DOHH2 (cell line): ENCODE measurements around the gene ELAC1.

ENCODE experiments used
- EZH2phosphoT487 ChIP-seq: fragments of 200-600 bp; sonication (generic); IDR thresholded peaks from 2 replicates; pipeline ENCODE4 v1.6.1; 2017; ENCODE audit warnings: borderline replicate concordance, mild to moderate bottlenecking, antibody characterized with exemption, low read length, moderate library complexity, mixed read lengths
- TF ChIP-seq, protein P1 (sequence below): fragments of 200-600 bp; sonication (generic); IDR thresholded peaks from one replicate; pipeline ENCODE4 v1.5.1; 2014; ENCODE audit warnings: antibody characterized with exemption, mild to moderate bottlenecking, low read depth, low read length; ENCODE audit not compliant: poor library complexity, severe bottlenecking

DNA sequence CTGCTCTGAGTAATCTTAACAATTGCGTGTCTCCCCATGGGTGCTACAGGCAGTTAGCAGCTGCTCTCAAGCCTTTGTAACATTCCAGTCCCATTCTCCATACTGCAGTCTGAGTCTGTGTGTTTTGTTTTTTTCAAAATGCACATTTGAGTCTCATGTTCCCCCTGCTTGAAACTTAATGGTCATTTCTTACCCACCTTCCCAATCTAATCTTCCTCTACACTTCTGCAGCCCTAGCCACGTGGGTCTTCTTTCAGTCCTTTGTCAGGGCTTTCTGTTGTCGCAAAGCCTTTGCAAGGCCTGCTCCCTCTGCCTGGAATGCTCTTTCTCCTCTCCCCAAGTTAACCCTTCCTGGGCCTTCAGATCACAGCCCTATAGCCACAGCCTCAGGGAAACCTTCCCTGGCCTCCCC lies 24.5 kb downstream of the ELAC1 start:
- TF ChIP-seq, protein P1, sequence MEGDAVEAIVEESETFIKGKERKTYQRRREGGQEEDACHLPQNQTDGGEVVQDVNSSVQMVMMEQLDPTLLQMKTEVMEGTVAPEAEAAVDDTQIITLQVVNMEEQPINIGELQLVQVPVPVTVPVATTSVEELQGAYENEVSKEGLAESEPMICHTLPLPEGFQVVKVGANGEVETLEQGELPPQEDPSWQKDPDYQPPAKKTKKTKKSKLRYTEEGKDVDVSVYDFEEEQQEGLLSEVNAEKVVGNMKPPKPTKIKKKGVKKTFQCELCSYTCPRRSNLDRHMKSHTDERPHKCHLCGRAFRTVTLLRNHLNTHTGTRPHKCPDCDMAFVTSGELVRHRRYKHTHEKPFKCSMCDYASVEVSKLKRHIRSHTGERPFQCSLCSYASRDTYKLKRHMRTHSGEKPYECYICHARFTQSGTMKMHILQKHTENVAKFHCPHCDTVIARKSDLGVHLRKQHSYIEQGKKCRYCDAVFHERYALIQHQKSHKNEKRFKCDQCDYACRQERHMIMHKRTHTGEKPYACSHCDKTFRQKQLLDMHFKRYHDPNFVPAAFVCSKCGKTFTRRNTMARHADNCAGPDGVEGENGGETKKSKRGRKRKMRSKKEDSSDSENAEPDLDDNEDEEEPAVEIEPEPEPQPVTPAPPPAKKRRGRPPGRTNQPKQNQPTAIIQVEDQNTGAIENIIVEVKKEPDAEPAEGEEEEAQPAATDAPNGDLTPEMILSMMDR, result no peak
- TF ChIP-seq EZH2phosphoT487, result no peak
